Stimulated activated CD4-positive, alpha-beta T cell treated with anti-CD3 and anti-CD28 coated beads, Interleukin-4, amount 100 ng/mL, for 48 hours (primary cell): ENCODE results near the gene SLC13A1.
"Not testable (repeated sequence)": the region's sequence is repeated elsewhere in the genome, so short reads cannot be mapped to it uniquely, and the experiment has no call there.

ENCODE experiments used
- DNase-seq, 2 donors: peaks; one replicate each; pipeline ENCODE4 v3.0.0-alpha.2; 2020; ENCODE audit warnings: low read depth in 2 of 2

The SLC13A1 gene

DNA sequence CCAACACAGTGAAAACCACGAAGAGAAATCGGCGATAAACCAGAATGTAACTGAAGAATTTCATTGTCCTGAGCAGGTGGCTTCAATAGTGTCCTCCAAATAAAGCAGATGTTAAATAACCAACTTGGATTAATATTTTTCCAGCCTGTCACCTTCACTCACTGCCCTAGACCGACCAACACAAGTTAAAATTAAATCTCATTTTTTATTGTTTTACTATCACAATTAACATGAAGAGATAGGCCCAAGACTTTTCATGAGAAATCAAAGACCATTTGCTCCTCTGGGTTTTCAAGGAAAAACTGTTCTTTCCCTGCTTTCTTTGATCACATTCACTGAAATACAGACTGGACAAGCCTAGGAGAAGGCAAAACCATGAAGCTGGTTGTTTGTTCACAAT lies at the start of gene SLC13A1:
Gene SLC13A1, minus strand, starts transcription at position 87 of the 400 bp plus-strand sequence. Its CDS starts 23 bp downstream, at position 64.
- no peak for DNase-seq

GRCh38 chr7:123244768-123245167 lies 45.0 kb upstream of the SLC13A1 start:
- no peak for DNase-seq

GRCh38 chr7:123242467-123243092 lies 42.8 kb upstream of the SLC13A1 start:
- DNase-seq: no peak

GRCh38 chr7:123241809-123242208 lies 42.0 kb upstream of the SLC13A1 start:
- no peak for DNase-seq

DNA sequence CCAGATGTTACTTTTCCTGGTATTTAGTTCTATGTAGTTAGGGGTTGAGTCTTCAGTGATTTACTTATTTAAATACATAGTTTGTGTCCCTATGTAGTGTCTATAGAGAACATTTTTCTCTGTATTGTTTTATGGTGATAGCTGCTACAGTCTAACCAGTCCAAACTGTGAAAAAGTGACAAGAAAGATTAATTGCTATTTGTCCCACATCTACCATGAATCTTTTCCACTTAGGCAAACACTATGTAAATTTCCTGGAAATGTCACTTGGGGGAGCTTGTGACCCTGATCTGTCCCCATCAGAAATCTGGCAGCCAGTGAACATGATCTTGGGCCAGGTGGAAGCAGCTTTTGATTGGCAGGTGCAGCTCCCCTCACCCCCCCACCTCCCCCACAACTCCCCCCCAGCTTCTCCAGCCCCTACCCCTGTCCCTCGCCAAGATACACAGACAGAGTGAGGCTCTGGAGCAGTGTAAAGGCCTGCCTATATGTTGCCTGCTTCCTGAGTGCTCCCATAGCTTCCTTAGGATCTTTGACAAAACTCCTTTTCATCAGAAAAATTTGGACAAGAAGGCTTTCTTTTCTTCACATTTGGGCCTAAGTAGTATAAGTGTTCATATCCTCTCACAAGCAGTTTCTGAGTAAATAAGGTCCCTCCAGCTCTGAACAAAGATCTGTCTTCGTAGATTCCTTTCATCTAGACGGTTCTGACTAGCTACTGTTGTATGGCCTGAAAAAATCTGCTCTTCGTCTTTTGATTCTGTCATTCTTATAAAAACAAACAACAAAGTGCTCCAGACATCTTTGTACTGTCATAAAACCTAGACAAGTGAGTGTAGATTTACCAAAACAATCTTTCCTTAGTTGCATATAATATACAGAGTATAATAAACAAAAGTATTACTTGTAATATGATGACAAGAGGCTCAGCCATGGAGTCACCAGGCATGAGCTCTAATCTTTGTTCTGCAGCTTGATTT lies 31.5 kb upstream of the SLC13A1 start:
- DNase-seq: no peak

DNA sequence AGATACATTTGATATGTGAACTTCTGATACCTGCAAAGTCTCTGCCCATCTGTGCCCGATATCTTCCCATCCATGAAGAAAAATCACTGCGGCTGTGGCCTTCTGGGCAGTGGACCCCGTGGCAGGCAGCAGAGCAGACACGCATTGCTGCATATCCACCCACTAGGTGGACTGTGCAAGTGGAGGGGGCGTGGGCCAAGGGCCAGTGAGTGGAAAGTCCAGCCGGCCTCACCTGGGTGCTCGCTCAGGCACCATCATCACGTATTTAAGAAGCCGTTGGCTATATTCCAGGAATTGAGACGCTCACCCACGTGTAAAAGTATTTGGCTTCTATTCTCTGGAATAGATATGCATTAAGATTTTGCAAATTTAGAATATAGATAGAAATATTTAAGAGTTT lies 30.8 kb upstream of the SLC13A1 start:
- DNase-seq: no peak

DNA sequence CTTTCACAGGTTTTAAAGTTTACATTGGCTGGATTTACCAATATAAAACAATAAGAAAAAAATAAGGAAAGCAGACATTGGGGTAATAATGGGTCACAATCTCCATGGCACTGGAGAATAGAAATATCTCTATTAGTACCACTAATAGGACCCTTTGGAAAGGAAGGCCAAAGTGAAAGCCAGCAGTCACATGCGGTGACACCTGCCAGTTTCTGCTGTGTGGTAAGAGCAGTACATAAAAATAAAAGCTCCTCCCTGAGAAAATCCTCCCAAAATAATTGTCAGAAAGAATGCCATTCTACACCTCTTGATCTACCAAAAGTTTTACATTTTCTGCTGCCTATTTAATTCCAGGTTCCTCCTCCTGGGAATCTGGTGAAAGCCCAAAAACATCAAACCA lies 30.4 kb upstream of the SLC13A1 start:
- DNase-seq: no peak

DNA sequence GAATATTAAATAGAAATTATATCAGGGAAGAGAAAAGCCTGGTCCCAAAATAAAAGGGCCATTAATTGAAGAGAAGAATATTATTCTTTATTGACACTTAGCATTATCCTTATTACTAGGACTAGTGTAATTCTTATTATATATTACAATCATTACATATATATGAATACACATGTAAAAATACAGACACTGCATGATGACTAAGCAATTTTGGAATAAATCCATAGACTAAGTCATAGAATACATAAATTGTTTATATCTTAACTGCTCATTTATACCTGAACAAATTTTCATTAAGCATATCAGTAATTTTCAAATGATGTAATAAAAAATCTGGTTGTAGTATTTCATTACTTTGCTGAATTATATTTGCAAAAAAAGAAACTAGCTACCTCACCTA lies 29.7 kb upstream of the SLC13A1 start:
- DNase-seq: no peak

DNA sequence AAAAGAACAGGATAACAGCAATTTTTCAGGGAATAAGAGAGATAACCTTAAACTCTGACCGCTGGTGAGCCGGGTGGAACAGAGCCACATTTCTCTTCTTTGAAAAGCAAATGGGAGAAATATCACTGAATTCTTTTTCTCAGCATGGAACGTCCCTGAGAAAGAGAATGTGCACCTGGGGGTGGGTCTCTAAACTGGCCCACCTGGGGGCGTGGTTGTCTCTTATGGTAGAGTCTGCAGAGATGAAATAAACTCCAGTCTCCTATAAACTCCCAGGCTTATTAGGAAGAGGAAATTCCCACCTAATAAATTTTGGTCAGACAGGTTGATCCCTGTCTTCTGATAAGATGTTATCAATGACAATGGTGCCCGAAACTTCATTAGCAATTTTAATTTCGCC lies 27.9 kb upstream of the SLC13A1 start:
- DNase-seq: not testable (repeated sequence)

GRCh38 chr7:123220396-123220795 lies 20.6 kb upstream of the SLC13A1 start:
- DNase-seq: no peak

DNA sequence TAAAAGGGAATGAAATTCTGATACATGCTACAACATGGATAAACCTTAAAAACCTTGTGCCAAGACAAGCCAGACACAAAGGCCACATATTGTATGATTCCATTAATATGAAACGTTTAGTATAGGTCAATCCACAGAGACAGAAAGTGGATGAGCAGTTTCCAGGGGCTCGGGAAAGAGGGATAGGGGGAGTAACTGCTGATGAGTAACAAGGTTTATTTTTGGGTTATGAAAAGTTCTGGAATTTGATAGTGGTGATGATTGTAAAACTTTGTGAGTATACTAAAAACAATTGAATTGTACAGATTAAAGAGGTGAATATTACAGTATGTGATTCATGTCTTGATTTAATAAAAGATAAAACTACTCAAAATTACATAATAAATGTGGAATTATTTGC lies 19.1 kb upstream of the SLC13A1 start:
- no peak for DNase-seq

GRCh38 chr7:123216825-123217224 lies 17.1 kb upstream of the SLC13A1 start:
- DNase-seq: no peak

- no peak for DNase-seq
Observed at GRCh38 chr7:123215350-123215749, 15.6 kb upstream of the SLC13A1 start.

DNA sequence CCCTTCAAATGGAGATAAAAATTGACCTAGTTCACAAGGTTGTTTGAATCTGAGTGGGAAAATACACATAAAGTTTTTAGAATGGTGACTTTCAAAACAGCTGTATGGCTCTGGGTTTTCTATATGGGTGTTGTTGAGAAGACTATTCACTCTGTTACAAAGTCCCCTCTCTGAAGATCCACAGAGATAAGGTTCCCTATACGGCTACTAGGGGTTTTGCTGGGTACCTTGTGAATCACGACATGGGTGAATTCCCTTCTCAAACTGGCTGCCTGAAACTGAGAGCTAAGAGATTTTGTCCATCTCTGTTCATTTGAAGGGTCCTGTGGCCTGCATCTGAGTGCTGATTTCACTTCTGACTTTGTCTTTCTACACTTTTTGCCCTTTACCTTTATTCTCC lies 11.8 kb upstream of the SLC13A1 start:
- DNase-seq: no peak

GRCh38 chr7:123210986-123211385 lies 11.2 kb upstream of the SLC13A1 start:
- DNase-seq: no peak

DNA sequence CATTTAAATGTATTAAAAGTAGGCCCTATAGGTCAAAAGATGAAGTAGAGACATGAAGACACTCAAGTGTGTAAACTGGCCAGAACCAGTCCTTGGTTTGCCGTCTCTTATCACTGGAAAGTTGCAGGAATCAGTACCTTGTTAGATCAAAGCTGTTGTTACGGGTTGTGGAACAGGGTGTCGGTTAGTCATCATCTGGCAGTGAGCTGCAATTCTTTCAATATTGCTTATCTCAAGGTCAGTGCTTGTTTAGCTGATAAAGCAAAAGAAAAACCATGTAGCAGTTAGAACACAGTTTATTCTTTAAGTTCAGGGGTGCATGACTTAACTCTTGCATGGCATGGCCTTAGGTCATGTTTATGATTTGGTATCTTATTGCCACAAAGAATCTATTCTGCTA lies 10.0 kb upstream of the SLC13A1 start:
- DNase-seq: no peak

GRCh38 chr7:123208793-123209192 lies 9.0 kb upstream of the SLC13A1 start:
- DNase-seq: no peak

GRCh38 chr7:123204206-123204835 lies 4.6 kb upstream of the SLC13A1 start:
- DNase-seq: no peak

- no peak for DNase-seq
Observed at GRCh38 chr7:123201901-123202300, 2.1 kb upstream of the SLC13A1 start.

DNA sequence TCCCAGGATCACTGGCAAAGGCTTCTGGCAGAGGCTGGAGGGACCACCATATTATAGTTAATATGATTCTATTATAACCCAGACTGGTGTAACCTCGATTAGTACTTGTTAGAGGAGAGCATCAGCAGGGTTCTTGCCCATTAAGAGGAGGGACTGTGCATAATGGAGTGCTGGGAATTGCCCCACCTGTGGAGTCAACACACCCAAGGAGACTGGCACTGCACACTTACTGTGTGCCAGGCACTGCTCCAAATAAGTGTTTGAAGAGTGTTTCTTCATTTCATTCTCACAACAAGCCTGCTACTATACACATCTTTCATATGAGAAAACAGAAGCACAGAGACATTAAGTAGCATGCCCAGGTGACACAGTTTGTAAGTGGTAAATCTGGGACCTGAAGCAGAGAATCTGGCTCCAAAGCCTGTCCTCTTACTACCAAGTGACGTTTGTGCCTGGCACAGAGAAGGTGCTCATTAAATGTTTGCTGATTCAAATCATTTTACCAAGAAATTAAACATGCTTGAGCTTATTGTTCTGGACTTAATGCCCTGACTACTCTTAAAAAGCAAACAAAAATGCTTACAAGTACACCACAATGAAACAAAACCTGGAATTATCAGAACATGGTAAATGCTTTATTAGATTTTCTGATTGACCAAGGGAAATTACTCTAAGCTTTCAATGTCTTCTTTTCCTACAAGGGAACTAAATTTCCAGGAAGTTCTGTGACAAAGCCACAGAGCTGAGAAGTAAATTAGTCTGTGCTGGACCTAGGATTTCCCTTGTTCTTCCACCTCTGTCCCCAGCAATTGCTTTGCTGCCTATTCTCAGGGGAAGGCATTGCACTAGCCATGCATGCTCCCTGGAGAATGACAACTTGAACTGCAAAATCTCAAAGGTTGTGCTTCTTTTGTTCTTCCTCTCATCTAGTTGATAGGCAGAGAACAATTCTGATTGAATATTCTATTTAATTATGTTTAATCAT lies 809 bp downstream of the SLC13A1 start:
- DNase-seq: no peak

DNA sequence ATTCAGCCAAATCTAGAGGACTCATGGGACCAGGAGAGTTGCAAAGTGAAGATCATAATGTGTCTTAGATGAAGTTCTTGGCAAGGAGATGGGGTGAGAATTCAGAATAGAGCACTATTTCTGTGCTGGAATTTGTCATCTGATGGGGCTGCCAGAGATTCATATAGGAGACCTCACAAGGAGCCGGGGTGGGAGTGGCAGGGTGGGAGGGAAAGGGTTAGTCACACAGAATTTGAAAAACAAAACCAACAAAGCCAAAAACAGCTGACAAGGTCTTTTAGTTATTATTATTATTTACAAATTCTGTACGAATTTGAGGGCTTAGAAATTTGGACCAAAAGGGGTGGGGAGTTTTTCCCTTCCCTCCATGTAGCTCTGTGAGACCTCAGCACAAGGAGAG lies 1.7 kb downstream of the SLC13A1 start:
- no peak for DNase-seq
